ENCODE data around the gene EVA1A. TPM values are rescaled to one million over a fixed set of nuclear protein-coding genes. Genes with fewer than 3 reads are reported as not detected.

The EVA1A gene
- total RNA-seq, 4 donors from 2014 or later = 0.16 to 2.4 (median 0.82) TPM

DNA sequence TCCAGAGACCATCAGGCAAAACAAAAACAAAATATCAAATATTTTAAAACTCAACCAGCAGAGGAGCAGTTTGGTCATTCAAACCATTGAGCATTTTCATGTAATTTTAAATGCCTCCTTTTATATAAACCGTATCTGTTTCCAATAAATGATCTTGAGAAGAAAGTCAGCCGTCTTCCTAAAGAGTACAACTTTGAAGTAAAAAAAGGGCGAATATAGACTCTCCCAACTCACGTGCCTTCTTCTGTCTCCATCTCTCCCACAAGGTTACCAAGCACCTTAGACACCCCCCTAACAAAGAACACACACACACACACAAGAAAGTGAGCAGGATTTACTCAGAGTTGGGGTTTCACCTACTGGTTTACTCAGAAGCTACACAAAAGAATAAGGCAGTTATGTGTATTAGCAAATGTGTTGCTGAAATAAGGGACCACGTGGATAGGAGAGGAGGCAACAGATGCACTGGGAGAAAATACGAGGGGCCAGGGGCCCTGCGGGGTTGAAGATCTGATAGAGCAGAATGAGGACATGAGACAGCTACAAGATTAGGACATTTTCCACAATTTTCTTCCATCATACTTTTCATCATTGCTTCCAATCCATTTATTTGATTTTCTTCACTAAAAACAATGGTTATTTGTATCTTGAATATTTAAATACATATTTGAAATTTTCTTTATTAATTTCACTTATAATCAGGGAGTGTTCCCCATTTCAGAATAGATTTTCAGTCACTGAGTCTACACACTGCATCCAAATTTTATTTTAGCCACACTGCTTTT, 45.0 kb downstream of the EVA1A start:
- intact Hi-C loops (cut with DNase I; ENCODE audit: low total_unique reads) (no loop called here), in situ Hi-C loops (cut with MboI; ENCODE audit: low sequenced_read_pairs in 4 of 4) (no loop called here)
- DNase-seq (no peak), ATAC-seq (no peak)
- H3K9me3 ChIP-seq = no peaks in the 10 kb centered on the region
- no peak overlapping the region for H3K4me3 ChIP-seq
- TF ChIP-seq POLR2A (IDR thresholded peaks at IDR 0.05) = no peak
- no peak for TF ChIP-seq CTCF (IDR thresholded peaks at IDR 0.05 in 4 of 5, conservative IDR thresholded peaks at IDR 0.05 in 1 of 5)
- H3K27ac ChIP-seq = no peak overlapping the region
- no peaks in the 10 kb centered on the region for H3K27me3 ChIP-seq
- no peaks in the 10 kb centered on the region for H3K4me1 ChIP-seq
- no peaks in the 10 kb centered on the region for H3K36me3 ChIP-seq

- in situ Hi-C loops (cut with MboI; ENCODE audit: low sequenced_read_pairs in 4 of 4) (no loop called here), intact Hi-C loops (cut with DNase I; ENCODE audit: low total_unique reads) (no loop called here)
- TF ChIP-seq POLR2A (IDR thresholded peaks at IDR 0.05) (no peak), CTCF (IDR thresholded peaks at IDR 0.05 in 4 of 5, conservative IDR thresholded peaks at IDR 0.05 in 1 of 5) (no peak)
Observed at GRCh38 chr2:75513616-75514170, 47.0 kb downstream of the EVA1A start.

GRCh38 chr2:75512455-75513212, 48.1 kb downstream of the EVA1A start:
- Histone ChIP-seq H3K36me3 (no peaks in the 10 kb centered on the region), H3K9me3 (no peaks in the 10 kb centered on the region), H3K27ac (no peak overlapping the region), H3K27me3 (no peaks in the 10 kb centered on the region), H3K4me1 (no peaks in the 10 kb centered on the region), H3K4me3 (no peak overlapping the region)
- no peak for ATAC-seq
- in situ Hi-C loops (cut with MboI; ENCODE audit: low sequenced_read_pairs in 4 of 4) (no loop called here), intact Hi-C loops (cut with DNase I; ENCODE audit: low total_unique reads) (no loop called here)
- DNase-seq = no peak
- TF ChIP-seq POLR2A (IDR thresholded peaks at IDR 0.05) = no peak
- no peak for TF ChIP-seq CTCF (IDR thresholded peaks at IDR 0.05 in 4 of 5, conservative IDR thresholded peaks at IDR 0.05 in 1 of 5)

More at GRCh38 chr2:75513616-75514170, 47.0 kb downstream of the EVA1A start:
- no peaks in the 10 kb centered on the region for H3K4me1 ChIP-seq
- no peak for DNase-seq
- ATAC-seq = no peak
- H3K4me3 ChIP-seq = no peak overlapping the region
- no peaks in the 10 kb centered on the region for H3K36me3 ChIP-seq
- no peaks in the 10 kb centered on the region for H3K27me3 ChIP-seq
- no peak overlapping the region for H3K27ac ChIP-seq
- no peaks in the 10 kb centered on the region for H3K9me3 ChIP-seq

- Histone ChIP-seq H3K4me3 (no peak overlapping the region), H3K27ac (no peak overlapping the region), H3K36me3 (no peaks in the 10 kb centered on the region), H3K27me3 (no peaks in the 10 kb centered on the region), H3K9me3 (no peaks in the 10 kb centered on the region), H3K4me1 (no peaks in the 10 kb centered on the region)
- DNase-seq (no peak), ATAC-seq (no peak)
- in situ Hi-C loops (cut with MboI; ENCODE audit: low sequenced_read_pairs in 4 of 4) = no loop called here
- no peak for TF ChIP-seq POLR2A (IDR thresholded peaks at IDR 0.05)
- TF ChIP-seq CTCF (IDR thresholded peaks at IDR 0.05 in 4 of 5, conservative IDR thresholded peaks at IDR 0.05 in 1 of 5) = no peak
- intact Hi-C loops (cut with DNase I; ENCODE audit: low total_unique reads) = no loop called here
Observed at GRCh38 chr2:75506101-75506697, 54.5 kb downstream of the EVA1A start.
